ENCODE data around the gene ZBTB7C. TPM values are rescaled to one million over a fixed set of nuclear protein-coding genes. Genes with fewer than 3 reads are reported as not detected.

Gene ZBTB7C
- polyA plus RNA-seq, 4 donors = 13.1 to 41.1 (median 17.4) TPM

- DNase-seq (ENCODE audit: low read depth in 4 of 4, low spot score in 3 of 4) = no peak
These were observed 189.2 kb downstream of the ZBTB7C start for GRCh38 chr18:48219810-48220499.

- DNase-seq (ENCODE audit: low read depth in 4 of 4, low spot score in 3 of 4) = no peak
These were observed 190.0 kb downstream of the ZBTB7C start for GRCh38 chr18:48219037-48219809.

- DNase-seq (ENCODE audit: low read depth in 4 of 4, low spot score in 3 of 4) = no peak
These were observed 190.7 kb downstream of the ZBTB7C start for GRCh38 chr18:48218285-48219022.

GRCh38 chr18:48217258-48218250 lies 191.6 kb downstream of the ZBTB7C start:
- no peak for DNase-seq (ENCODE audit: low read depth in 4 of 4, low spot score in 3 of 4)

- DNase-seq (ENCODE audit: low read depth in 4 of 4, low spot score in 3 of 4) = no peak
These were observed 192.4 kb downstream of the ZBTB7C start for GRCh38 chr18:48216639-48217257.

- DNase-seq (ENCODE audit: low read depth in 4 of 4, low spot score in 3 of 4) = no peak
These were observed 193.1 kb downstream of the ZBTB7C start for GRCh38 chr18:48215876-48216638.

- no peak for DNase-seq (ENCODE audit: low read depth in 4 of 4, low spot score in 3 of 4)
These were observed 195.4 kb downstream of the ZBTB7C start for GRCh38 chr18:48213791-48214190.

GRCh38 chr18:48208432-48209140 lies 200.6 kb downstream of the ZBTB7C start:
- no peak for DNase-seq (ENCODE audit: low read depth in 4 of 4, low spot score in 3 of 4)

- no peak for DNase-seq (ENCODE audit: low read depth in 4 of 4, low spot score in 3 of 4)
These were observed 201.4 kb downstream of the ZBTB7C start for GRCh38 chr18:48207733-48208132.

GRCh38 chr18:48206887-48207286 lies 202.3 kb downstream of the ZBTB7C start:
- no peak for DNase-seq (ENCODE audit: low read depth in 4 of 4, low spot score in 3 of 4)

GRCh38 chr18:48203961-48204666 lies 205.1 kb downstream of the ZBTB7C start:
- DNase-seq (ENCODE audit: low read depth in 4 of 4, low spot score in 3 of 4) = no peak

- no peak for DNase-seq (ENCODE audit: low read depth in 4 of 4, low spot score in 3 of 4)
These were observed 205.8 kb downstream of the ZBTB7C start for GRCh38 chr18:48203288-48203945.

- DNase-seq (ENCODE audit: low read depth in 4 of 4, low spot score in 3 of 4) = no peak
These were observed 206.6 kb downstream of the ZBTB7C start for GRCh38 chr18:48202350-48203260.

- no peak for DNase-seq (ENCODE audit: low read depth in 4 of 4, low spot score in 3 of 4)
These were observed 207.2 kb downstream of the ZBTB7C start for GRCh38 chr18:48202006-48202348.

- DNase-seq (ENCODE audit: low read depth in 4 of 4, low spot score in 3 of 4) = no peak
These were observed 207.7 kb downstream of the ZBTB7C start for GRCh38 chr18:48201337-48202005.
